ENCODE data around the gene SUCLG1.
"Not testable (repeated sequence)": the region's sequence is repeated elsewhere in the genome, so short reads cannot be mapped to it uniquely, and the experiment has no call there.

Gene SUCLG1

DNA sequence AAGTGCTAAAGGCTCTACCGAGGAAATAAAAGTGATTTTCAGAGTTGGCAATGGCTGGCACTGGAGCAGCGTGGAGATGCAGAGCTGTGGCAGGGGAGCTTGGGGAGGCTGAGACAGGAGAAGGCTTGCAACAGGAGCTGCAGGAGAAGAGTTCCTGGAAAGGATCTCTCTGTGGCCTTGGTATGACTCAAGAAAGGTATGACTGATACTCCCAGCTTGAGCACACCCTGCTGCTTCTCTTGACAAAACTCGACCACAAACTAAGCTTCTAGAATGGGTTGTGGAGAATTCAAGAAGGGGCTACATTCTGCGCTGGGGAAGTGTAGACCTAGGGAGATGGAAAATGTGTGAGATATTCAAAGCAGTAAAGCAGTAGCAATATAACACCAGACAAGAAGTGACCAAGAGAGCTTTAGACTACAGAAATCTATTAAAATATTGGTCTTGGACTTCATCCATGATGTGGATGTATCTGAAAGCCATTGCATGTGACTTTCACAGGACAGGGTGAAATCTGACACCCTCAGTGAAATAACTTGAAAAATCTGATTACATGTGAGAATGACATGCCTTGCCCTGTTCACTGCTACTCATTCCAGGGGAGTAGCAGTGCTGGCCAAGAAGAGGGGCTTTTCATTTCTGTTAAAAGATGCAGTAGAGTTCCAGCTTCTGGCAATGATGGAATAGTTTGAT lies 41.5 kb downstream of the SUCLG1 start:
- DNase-seq, result no peak

DNA sequence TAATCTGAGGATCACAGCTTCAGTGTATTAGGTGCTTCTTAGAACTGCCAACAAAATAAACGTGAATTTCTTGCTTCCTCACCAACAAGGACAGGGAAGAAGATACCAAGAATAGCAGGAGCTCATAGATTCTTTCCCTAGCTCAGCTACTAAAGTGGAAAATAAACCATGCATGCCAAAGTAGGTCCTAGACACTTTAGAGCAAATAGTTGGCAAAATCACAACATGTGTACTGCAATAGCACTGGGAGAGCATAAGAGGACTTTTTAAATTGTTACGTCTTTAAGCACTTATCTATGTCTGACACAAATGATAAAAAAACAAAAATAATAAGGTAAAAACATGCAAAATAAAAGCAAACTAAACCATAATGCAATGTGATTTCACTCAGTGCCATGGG lies 49.5 kb downstream of the SUCLG1 start:
- DNase-seq, result no peak

DNA sequence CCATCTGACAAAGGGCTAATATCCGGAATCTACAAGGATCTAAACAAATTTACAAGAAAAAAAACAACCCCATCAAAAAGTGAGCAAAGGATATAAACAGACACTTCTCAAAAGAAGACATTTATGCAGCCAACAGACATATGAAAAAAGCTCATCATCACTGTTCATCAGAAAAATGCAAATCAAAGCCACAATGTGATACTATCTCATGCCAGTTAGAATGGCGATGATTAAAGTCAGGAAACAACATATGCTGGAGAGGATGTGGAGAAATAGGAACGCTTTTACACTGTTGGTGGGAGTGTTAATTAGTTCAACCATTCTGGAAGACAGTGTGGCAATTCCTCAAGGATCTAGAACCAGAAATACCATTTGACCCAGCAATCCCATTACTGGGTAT lies 57.0 kb downstream of the SUCLG1 start:
- DNase-seq, result not testable (repeated sequence)

DNA sequence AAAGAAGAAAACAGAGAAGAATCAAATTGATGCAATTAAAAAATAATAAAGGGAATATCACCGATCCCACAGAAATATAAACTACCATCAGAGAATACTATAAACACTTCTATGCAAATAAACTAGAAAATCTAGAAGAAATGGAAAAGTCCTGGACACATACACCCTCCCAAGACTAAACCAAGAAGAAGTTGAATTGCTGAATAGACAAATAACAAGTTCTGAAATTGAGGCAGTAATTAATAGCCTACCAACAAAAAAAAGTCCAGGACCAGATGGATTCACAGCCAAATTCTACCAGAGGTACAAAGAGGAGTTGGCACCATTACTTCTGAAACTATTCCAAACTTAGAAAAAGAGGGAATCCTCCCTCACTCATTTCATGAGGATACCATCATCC lies 59.2 kb downstream of the SUCLG1 start:
- not testable (repeated sequence) for DNase-seq

GRCh38 chr2:84395820-84396219 lies 63.3 kb downstream of the SUCLG1 start:
- no peak for DNase-seq

GRCh38 chr2:84394628-84395027 lies 64.5 kb downstream of the SUCLG1 start:
- DNase-seq, result no peak

GRCh38 chr2:84393829-84394228 lies 65.3 kb downstream of the SUCLG1 start:
- no peak for DNase-seq

DNA sequence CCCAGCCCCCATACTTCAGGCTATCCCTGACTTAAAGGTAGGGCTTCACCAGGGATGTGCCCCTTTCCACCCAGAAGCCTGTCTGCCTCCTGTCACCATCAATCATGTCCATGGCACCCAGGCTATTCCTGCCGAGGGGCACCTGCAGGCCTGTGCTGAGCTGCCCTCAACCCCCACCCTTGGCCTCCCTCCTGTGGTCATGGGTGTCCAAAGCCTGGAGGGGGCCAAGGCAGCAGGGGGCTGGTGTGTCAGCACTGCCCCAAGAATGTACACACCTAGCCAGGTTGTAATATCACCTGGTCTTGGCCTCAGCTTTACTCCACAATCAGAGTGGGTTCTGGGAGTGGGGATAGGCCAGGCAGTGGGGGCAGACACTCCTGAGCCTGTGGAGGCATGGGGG lies 69.3 kb downstream of the SUCLG1 start:
- no peak for DNase-seq

DNA sequence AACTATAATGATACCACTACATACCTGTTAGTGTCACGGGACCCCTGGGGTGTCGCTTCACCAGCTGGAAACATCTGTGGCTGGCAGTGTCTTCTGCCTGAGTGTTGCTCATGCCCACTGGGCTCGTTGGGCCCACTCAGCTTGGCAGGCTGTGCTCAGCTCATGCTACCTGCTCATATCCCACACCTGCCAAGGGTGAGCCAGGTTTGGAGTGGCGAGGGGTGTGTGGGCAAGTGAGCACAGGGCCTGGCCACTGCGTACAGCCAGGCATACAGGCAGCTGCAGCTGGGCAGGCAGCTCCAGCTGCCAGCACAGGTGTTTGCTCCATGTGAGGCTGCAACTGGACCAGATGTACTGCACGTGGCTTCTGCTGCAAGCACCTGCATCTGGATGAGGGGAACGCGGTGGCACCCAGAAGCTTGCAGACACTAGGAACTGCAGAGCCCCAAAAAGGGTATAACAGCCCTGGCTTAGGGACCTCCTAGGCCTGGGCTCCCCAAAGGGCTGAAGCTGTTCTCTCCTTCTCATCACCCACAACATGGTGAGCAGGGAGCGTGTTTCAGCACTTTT lies 70.1 kb downstream of the SUCLG1 start:
- DNase-seq, result no peak

- DNase-seq, result no peak
These were observed 70.9 kb downstream of the SUCLG1 start for GRCh38 chr2:84388133-84388532.

GRCh38 chr2:84386336-84387040 lies 72.6 kb downstream of the SUCLG1 start:
- DNase-seq, result no peak

DNA sequence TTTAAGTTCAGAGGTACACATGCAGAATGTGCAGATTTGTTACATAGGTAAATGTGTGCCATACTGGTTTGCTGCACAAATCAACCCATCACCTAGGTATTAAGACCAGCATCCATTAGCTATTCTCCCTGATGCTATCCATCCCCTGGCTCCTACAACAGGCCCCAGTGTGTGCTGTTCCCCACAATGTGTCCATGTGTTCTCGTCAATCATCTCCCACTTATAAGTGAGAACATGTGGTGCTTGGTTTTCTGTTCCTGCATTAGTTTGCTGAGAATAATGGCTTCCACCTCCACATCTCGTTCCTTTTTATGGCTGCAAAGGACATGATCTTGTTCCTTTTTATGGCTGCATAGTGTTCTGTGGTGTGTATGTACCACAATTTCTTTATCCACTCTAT lies 75.8 kb downstream of the SUCLG1 start:
- DNase-seq, result no peak

DNA sequence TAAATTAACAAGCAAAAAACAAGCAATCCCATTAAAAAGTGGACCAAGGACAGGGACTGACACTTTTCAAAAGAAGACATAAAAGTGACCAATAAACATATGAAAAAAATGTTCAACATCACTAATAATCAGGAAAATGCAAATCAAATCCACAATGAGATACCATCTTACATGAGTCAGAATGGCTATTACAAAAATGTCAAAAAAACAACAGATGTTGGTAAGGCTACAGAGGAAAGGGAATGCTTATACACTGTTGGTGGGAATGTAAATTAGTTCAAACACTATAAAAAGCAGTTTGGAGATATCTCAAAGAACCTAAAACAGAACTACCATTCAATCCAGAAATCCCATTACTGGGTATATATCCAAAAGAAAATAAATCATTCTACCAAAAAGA lies 78.2 kb downstream of the SUCLG1 start:
- DNase-seq, result no peak

DNA sequence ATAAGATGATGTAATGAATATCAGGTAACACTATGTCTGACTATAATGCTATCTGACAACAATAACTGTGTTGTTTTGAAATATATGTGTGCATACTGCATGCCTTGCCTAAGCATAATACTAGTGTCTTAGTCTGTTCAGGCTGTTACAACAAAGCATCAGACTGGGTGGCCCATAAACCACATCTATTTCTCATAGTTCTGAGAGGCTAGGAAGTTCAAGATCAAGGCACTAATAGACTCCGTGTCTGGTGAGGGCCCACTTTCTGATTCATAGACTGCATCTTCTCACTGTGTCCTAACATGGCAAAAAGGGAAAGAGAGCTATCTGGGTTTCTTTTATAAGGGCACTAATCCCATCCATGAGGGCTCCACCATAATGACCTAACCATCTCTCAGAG lies 80.1 kb downstream of the SUCLG1 start:
- no peak for DNase-seq

DNA sequence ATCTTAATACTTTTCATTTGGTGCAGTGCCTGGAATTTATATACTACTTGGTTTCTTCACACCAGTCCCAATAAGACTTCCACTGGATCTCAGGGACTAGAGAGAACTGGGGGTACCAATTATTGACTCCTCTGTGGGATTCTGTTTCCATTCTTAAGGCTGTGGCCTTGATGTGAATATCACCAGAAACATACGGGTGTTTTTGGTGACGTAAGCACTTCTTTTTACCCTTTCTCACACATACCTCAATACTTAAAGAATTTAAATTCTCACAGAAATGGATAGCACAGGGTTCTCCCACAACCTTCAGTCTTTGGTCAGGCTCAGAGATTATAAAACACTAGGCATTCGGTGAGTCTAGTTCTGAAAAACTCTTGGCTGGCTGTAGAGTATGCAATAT lies 84.1 kb downstream of the SUCLG1 start:
- no peak for DNase-seq

DNA sequence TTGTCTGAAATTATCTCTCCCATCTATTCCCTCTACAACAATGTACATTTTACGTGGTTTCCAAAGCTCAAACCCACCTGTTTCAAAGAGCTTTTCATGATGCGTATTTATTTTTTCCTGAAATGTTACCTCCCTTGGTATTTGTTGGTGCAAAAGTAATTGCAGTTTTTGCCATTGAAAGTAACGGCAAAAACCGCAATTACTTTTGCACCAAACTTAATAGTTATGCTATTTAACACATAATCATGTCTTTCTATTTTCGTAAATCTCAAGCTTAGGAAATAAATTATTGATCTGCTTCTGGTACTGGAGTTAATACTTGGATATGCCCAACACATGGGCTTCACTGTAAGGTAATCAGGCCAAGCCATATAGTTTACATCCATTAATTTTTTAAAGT lies 85.2 kb downstream of the SUCLG1 start:
- DNase-seq, result no peak
